T-helper 1 cell treated with Interleukin-12 subunit alpha and Interleukin-12 subunit beta and Interleukin-4 antibody, amounts not matched to agents 30 μg/mL and 1 μg/mL, for 36 hours (primary cell): ENCODE data around the gene QSOX2.

Experiments used
- H3K27ac Mint-ChIP-seq: one replicate; pipeline ENCODE4 v1.8.0; 2021; ENCODE audit warnings: mild to moderate bottlenecking, mixed read lengths
- H3K27me3 Mint-ChIP-seq: one replicate; pipeline ENCODE4 v1.8.0; 2021; ENCODE audit warnings: low read depth, mixed read lengths
- H3K36me3 Mint-ChIP-seq: one replicate; pipeline ENCODE4 v1.8.0; 2021; ENCODE audit warnings: low read depth, mixed read lengths
- H3K4me1 Mint-ChIP-seq: one replicate; pipeline ENCODE4 v1.8.0; 2021; ENCODE audit warnings: low read depth, mixed read lengths
- H3K4me3 Mint-ChIP-seq: one replicate; pipeline ENCODE4 v1.8.0; 2021; ENCODE audit warnings: mild to moderate bottlenecking, moderate library complexity, mixed read lengths
- H3K9me3 Mint-ChIP-seq: one replicate; pipeline ENCODE4 v1.8.0; 2021; ENCODE audit warnings: mixed read lengths

The QSOX2 gene

DNA sequence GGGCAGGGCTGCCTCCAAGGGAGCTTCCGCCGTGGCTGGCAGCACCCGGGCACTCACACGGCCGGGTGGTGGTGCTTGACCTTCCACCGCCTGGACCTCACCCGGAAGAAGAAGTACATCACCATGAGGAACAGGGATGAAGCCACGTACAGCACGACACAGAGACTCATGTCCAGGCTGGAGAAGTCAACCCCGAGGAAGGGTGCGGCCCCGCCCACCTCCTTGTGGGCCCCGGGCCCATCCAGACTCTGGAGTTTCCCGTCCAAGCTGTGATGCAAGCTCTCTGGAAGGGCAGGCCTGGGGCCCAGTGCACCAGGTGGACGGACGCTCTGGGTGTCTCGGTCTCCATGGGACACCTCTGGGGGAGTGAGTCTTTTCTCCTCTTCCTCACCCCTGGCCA, 36.9 kb downstream of the QSOX2 start:
- peaks cover 13% of the 10 kb centered on the region for H3K27me3 Mint-ChIP-seq
- no peak overlapping the region for H3K27ac Mint-ChIP-seq
- no peaks in the 10 kb centered on the region for H3K9me3 Mint-ChIP-seq
- peaks cover 10% of the 10 kb centered on the region for H3K36me3 Mint-ChIP-seq
- no peak overlapping the region for H3K4me3 Mint-ChIP-seq
- no peaks in the 10 kb centered on the region for H3K4me1 Mint-ChIP-seq

DNA sequence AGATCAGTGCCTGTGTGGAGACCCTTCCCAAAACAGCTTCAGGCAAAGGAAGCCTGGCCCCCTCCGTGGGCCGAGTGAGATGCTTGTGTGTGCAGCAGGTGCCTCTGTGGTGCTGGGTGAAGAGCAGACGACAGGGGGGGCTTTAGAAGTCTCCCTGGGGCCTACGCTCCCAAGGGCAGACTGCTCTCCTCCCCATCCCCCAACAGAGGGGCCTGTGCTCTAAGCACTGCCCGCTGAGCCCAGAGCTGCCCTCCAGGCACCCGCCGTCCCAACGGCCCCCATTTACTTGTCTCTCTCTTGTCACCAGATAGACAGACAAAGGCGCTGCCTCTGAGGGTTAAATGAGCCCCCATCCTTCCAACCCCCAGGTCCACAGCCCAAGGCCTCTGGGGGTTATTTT, 38.0 kb downstream of the QSOX2 start:
- H3K4me1 Mint-ChIP-seq, result no peaks in the 10 kb centered on the region
- H3K4me3 Mint-ChIP-seq, result no peak overlapping the region
- H3K27me3 Mint-ChIP-seq, result peaks cover 18% of the 10 kb centered on the region
- peaks cover 7% of the 10 kb centered on the region for H3K36me3 Mint-ChIP-seq
- H3K27ac Mint-ChIP-seq, result no peak overlapping the region
- H3K9me3 Mint-ChIP-seq, result no peaks in the 10 kb centered on the region

DNA sequence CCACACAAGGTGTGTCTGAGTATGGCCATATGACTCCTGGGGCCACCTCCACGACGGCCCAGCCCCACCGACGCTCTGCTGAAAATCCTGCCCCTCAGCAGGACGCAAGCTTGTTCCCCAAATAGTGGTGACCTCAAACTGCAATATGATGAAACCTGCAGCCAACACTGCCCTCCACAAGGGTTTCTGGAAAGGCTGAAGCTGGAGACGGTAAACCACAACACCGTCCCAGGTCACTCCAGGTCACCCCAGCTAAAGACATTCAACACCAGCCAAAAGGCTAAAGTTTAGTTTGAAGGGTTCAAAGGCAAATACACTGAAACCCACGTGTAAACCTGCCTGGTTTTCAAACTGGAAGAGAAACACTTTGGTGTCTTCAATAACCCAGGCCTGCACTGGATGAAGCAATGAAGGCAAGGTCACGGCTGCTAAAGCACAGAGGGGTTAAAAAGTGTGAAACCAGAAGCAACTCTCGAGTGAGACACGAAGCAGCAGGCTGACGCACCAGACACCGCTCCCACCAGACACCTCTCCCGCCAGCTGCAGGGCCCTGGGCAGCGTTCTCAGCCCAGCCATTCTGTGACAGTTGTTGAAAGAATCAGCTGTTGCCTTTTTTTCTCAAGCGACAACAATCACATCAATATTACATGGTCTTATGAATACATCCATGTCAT, 38.9 kb downstream of the QSOX2 start:
- Mint-ChIP-seq H3K4me3 (no peak overlapping the region), H3K27ac (no peak overlapping the region), H3K27me3 (peaks cover 21% of the 10 kb centered on the region), H3K9me3 (no peaks in the 10 kb centered on the region), H3K4me1 (no peaks in the 10 kb centered on the region), H3K36me3 (peaks cover 3% of the 10 kb centered on the region)

DNA sequence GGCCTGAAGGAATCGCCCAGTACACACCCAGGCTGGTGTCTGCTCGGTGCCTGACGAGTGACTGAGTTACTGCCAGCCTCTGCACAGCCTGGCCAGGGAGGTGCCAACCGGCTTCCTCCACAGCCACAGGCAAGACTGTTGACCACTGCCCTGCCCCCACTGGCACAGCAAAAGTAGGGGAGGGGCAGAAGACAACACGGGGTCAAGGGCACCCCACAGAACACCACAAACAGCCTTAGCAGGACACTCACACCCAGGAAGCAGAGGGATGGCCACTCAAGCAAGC, 40.0 kb downstream of the QSOX2 start:
- Mint-ChIP-seq H3K27ac (no peak overlapping the region), H3K36me3 (peaks cover 3% of the 10 kb centered on the region), H3K9me3 (no peaks in the 10 kb centered on the region), H3K27me3 (peaks cover 28% of the 10 kb centered on the region), H3K4me3 (no peak overlapping the region), H3K4me1 (no peaks in the 10 kb centered on the region)

DNA sequence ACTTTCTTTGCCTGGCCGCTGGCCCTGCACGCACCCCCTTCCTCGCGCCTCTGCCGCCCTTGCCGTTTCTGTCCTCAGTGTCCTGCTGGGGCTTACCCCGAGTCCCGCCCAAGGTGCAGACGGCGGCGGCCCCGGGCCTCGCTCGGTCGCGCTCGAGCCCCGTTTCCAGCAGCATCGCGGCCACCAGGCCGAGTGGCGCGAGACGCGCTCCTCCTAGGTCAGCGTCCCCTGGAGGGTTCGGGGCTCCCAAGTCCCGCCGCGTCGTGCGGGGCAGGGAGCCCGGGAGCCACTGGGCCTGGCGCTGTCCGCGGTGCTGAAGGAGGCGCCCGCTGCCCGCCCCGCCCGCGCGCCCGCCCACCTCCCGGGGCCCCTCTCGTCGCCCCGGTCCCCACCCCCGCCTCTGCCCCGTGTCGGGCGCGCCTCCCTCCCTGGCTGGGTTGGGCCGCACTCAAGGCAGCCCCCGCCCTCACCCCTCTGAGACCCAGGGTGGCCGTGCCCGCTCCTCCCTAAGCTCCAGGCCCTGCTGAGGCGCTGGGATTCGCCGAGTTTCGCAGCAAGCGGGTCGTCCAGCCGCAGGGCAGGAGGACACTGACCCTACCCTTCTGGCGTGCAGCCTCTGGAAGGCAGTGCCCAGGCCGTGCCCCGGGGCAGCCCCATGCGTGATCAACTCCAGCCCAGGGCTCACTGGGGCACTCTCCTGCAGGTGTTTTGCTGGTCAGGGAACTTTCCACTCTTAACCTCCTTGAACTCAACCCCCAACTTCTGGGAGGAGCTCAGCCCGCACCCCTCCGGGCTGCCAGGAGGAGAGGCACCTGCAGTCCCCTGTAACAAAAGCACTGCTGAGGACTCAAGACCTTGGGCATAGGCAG, 40.5 kb downstream of the QSOX2 start, which contains the start of gene LHX3:
Gene LHX3 (minus strand): TSS at position 291 of the 869 bp plus-strand sequence. CDS start 116 bp downstream, at position 175.
- no peaks in the 10 kb centered on the region for H3K4me1 Mint-ChIP-seq
- H3K36me3 Mint-ChIP-seq, result peaks cover 3% of the 10 kb centered on the region
- H3K9me3 Mint-ChIP-seq, result no peaks in the 10 kb centered on the region
- H3K27ac Mint-ChIP-seq, result no peak within 1 kb of the TSS
- H3K4me3 Mint-ChIP-seq, result no peak within 1 kb of the TSS
- peaks cover 34% of the 10 kb centered on the region for H3K27me3 Mint-ChIP-seq

DNA sequence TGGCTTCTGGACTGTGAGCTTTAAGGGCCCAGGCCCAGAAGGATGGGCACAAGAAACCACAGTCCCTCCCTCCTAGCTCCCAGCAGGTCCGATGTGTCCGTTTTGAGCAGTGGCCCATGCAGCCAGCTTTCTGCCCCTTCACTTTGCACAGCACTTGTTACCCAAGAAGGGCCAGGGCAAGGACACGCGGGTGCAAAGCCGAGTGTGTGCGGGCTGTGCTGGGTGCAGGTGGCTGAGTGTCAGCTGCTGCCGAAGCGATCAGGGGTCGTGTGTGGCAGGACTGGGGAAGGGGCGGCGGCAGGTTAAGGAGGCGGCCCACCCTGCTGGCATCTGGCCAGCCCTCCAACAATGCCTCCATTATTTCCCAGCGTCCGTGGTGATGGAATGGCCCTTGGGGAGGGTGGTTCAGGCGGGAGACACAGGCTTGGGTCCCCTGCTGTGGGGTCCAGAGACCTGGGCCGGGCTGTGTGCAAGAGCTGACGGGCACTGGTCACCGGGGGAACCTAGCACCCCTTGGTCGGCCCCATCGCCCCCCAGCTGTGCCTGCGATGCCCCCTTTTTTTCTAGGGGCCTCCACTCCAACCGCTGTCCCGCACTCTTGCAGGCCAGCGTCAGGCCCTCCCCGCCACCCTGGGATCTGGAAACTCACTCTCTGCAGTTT, 41.3 kb downstream of the QSOX2 start:
- no peaks in the 10 kb centered on the region for H3K4me1 Mint-ChIP-seq
- peaks cover 35% of the 10 kb centered on the region for H3K27me3 Mint-ChIP-seq
- no peak overlapping the region for H3K4me3 Mint-ChIP-seq
- peaks cover 3% of the 10 kb centered on the region for H3K36me3 Mint-ChIP-seq
- no peaks in the 10 kb centered on the region for H3K9me3 Mint-ChIP-seq
- no peak overlapping the region for H3K27ac Mint-ChIP-seq

DNA sequence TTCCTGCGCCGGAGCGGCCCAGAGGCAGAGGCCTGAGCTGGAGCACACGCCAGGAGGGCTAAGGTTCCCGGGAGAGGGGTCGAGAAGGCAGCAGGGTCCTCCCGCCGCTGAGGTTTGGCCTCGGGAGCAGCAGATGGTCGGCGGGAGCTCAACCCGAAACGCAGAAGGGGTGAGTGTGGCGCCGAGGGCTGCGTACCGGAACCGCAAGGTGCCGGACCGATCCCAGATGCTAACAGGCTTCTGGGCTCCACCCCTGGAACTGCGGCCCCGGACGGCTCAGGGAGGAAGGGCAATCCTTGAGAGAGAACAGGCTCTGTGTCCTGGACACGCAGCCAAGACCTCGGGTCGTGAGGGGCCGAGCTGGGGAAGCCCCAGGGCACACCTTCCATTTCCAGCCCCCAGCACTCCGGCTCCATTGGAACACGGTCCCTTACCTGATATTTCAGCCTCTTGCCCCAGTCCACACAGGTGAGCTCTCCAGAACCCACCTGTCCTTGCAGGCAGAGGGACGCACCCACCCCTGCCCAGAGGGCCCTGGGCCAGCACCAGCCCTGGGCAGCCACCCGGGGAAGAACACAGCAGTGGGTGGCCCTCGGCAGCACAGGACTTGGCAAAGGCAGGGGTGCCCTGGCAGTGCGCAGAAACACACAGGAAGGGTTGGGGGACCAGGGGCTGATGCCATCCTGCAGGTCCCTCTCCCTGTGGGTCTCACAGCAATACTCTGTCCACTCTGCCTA, 42.0 kb downstream of the QSOX2 start:
- Mint-ChIP-seq H3K4me1 (no peaks in the 10 kb centered on the region), H3K27ac (no peak overlapping the region), H3K27me3 (peaks cover 35% of the 10 kb centered on the region), H3K4me3 (no peak overlapping the region), H3K9me3 (no peaks in the 10 kb centered on the region), H3K36me3 (peaks cover 3% of the 10 kb centered on the region)

DNA sequence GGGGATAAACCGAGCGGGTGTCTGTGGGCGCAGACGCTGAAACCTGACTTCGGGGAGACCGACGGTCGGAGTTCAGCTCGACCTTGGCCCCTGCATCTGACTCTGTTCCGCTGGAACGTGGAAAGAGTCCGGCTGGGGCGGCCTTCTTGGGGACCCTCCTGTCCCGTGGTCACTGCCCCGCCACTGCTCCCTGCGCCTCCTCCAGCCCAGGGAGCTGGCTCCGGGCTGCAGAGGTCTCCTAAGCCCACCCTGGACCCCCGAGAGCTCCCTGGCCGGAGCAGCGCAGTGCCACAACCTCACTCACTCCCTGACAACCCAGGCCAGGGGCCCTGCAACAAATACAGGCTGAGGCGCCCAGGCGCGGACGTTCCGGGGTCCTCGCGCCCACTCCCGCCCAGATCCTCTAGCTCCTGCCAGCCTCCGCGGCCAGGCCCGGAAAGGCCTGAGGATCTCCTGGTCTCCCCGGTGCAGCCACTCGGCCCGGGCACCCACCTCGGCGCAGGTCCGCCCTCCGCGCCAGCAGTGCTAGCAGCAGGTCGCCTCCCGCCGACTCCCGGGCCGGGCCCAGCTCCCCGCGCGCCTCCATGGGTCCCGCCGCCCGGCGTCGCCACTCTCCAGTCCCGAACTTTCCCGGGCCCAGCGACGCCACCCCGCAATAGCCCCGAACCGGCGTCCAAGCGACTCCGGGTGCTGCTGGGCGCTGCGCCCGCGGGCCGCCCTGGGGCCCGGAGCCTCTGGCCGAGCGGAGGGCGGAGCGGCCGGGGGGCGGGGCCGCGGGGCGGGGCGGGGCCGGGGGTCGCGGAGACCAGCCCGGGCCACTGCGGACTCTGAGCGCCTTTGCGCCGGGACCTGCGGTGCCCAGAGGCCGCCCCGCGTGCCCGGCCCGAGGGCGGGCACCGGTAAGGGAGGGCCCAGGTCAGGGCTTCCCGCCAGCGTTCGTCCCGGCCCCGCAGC, 42.9 kb downstream of the QSOX2 start:
- peaks cover 3% of the 10 kb centered on the region for H3K36me3 Mint-ChIP-seq
- H3K4me3 Mint-ChIP-seq, result no peak overlapping the region
- H3K9me3 Mint-ChIP-seq, result no peaks in the 10 kb centered on the region
- H3K27me3 Mint-ChIP-seq, result peaks cover 43% of the 10 kb centered on the region
- H3K27ac Mint-ChIP-seq, result no peak overlapping the region
- H3K4me1 Mint-ChIP-seq, result no peaks in the 10 kb centered on the region

DNA sequence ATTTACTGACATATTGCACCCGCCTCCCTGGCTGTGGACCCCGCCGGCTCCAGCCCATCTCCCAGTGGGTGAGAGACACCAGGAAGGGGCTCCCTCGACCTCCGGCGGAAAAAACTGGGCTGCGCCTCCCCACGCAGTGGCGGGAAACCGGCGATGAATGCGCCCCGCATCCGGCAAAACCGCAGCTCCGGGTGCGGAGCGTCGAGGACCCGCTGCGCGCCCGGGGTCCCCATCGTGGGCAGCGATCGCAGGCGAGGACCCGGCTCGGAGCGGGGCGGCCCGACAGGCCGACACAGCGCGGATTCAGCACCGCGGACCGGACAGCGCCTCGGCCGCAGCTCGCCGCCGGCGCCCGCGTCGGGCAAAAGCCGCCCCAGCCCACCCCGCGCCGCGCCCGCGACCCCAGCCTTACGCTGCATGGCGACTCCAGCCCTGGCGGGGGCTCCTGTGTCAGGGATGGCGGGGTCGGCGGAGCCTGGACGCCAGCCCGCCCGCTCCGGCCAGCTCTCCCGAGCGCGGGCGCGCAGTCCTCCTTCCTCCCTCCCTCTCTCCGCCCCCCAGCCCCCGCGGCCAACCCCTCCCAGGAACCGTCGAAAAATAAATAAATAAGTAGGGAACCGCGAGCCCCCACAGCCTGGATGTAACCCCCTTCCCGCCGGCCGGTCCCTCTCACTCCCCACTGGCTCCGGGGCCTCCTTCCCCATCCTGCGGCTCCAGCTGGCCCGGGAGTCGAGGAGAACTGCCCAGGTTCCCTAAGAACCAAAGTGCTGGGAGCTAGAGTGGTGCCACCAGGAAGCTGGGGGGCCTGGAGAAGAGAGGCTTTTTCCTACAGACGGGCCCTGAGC, 43.8 kb downstream of the QSOX2 start:
- H3K27ac Mint-ChIP-seq, result no peak overlapping the region
- peaks cover 2% of the 10 kb centered on the region for H3K36me3 Mint-ChIP-seq
- no peaks in the 10 kb centered on the region for H3K4me1 Mint-ChIP-seq
- no peaks in the 10 kb centered on the region for H3K9me3 Mint-ChIP-seq
- no peak overlapping the region for H3K4me3 Mint-ChIP-seq
- peaks cover 48% of the 10 kb centered on the region for H3K27me3 Mint-ChIP-seq

DNA sequence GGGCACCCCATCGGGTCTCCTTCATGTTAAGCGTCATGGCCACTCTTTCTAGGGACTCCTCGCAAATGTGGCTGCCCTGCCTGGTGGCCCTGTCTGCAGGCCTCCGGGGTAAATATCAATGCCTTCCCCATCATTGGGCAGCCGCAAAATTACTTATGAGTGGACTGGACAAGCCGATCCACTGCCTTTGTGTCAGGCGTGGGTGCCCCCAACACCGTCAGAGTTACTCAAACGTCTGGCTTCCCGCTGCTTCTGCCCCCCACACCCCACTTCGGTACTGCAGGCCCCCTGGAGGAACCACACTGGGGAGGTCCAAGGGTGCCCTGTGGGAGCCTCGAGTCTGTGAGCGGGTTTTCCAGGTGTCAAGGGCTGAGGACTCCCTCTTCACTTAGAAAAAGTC, 44.4 kb downstream of the QSOX2 start:
- no peak overlapping the region for H3K4me3 Mint-ChIP-seq
- H3K9me3 Mint-ChIP-seq, result no peaks in the 10 kb centered on the region
- peaks cover 55% of the 10 kb centered on the region for H3K27me3 Mint-ChIP-seq
- H3K36me3 Mint-ChIP-seq, result peaks cover 2% of the 10 kb centered on the region
- no peak overlapping the region for H3K27ac Mint-ChIP-seq
- no peaks in the 10 kb centered on the region for H3K4me1 Mint-ChIP-seq

DNA sequence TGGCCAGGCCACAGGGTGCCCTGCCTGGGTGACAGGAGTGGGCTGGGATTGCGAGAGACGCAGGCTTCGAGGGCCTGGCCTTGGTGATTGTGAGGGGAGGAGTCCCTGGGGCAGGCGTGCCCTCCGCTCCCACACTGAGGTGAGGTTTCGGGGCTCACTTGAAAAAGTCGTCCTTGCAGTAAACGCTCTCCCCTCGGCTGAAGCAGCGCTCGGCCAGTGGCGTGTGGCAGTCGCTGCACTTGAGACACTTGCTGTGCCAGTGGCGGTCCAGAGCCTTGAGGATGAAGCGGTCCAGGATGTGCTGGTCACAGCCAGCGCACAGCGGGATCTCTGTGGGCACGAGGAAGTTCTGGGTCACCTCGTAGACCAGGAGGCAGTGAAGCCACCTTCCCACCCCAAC, 45.2 kb downstream of the QSOX2 start:
- Mint-ChIP-seq H3K27ac (no peak overlapping the region), H3K9me3 (no peaks in the 10 kb centered on the region), H3K4me3 (no peak overlapping the region), H3K4me1 (no peaks in the 10 kb centered on the region), H3K36me3 (no peaks in the 10 kb centered on the region), H3K27me3 (peaks cover 57% of the 10 kb centered on the region)

DNA sequence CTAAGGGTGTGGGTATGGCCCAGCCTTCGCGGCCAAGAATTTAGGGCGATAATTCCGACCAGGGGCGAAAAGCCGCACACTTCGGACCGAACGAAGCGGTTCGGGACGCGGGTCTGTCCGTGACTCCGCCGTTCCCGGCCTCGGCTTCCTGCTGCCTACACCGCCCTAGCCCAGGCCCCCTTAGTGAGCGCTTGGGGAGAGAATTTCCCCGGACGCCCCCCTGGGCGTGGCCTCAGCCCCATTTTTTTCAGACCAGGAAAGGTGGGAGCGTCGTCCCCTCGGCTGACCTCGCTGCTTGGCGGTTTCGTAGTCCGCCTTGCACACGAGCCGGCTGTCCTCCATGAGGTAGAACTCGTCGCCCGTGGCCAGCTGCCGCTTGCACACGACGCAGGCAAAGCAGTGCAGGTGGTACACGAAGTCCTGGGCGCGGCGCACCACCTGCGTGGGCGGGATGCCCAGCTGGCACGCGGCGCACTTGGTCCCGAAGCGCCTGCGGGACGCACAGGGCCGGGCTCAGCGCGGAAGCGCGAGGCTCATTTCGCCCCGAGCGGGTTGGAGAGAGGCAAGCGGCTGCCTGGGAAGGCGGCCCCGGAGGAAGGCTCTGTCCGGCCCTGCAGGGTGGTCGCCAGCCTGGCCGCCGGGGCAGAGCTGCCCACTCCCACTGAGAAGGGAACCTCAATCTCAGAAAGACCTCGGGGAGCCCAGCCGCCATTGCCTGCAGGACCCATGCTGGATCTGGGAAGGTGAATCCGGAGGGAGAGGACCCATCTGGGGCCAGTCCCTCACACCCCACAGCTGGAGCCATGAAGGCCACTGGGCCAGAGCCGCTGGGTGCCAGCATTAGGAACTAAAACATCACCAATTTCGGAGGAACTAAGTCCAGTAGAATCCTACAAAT, 46.0 kb downstream of the QSOX2 start:
- H3K4me3 Mint-ChIP-seq, result no peak overlapping the region
- H3K27me3 Mint-ChIP-seq, result peaks cover 65% of the 10 kb centered on the region
- H3K4me1 Mint-ChIP-seq, result no peaks in the 10 kb centered on the region
- no peaks in the 10 kb centered on the region for H3K9me3 Mint-ChIP-seq
- no peaks in the 10 kb centered on the region for H3K36me3 Mint-ChIP-seq
- no peak overlapping the region for H3K27ac Mint-ChIP-seq
